H7 (cell line): ENCODE data around the gene DGAT2. TPM values are rescaled to one million over a fixed set of nuclear protein-coding genes. Genes with fewer than 3 reads are reported as not detected.
A peak's percentile ranks its signal among the peaks of the same experiment; 100 is the strongest.

Experiments used
- DNase-seq: peaks from one replicate; pipeline ENCODE4 v3.0.0; 2012
- H3K27me3 ChIP-seq: 2 replicates; pipeline ENCODE4 v1.6.0; 2011; ENCODE audit warnings: mild to moderate bottlenecking, low read length; ENCODE audit not compliant: control insufficient read depth, insufficient read depth
- H3K36me3 ChIP-seq: replicated peaks from 2 replicates; pipeline ENCODE4 v1.5.1; 2011; ENCODE audit warnings: low read length; ENCODE audit not compliant: control insufficient read depth, insufficient read depth
- H3K4me3 ChIP-seq: 2 replicates; pipeline ENCODE4 v1.5.1; 2011; ENCODE audit warnings: low read depth, mild to moderate bottlenecking, control low read depth, low read length, moderate library complexity; ENCODE audit not compliant: insufficient read depth
- total RNA-seq: library from RNA; depleted of rRNA; stranded (reverse); fragments of >200 nt; shearing (Covaris generic); gene quantifications from 2 replicates; pipeline ENCODE4 v1.2.3, GENCODE V29; 2014

Gene DGAT2
- total RNA-seq, 1 experiment from 2014 or later, result 1.1 TPM

DNA sequence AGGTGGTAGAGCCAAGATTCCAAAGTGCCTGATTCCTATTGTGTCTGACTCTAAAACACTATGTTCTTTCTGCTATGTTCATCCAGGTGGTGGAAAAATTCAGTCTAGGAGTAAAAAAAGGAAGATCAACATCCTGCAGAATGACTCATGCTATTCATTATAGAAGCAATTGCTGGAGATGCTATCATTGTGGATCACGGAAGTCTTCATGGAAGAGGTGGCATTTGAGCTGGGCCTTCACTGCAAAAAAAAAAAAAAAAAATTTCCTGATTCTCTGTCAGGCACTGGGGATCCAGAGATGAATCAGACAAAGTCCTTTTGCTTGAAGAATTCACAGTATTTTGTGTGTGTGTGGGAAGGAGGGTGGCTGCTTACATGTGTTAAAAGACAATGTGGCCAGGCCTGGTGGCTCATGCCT is 45.1 kb downstream of the DGAT2 start:
- no peaks in the 10 kb centered on the region for H3K36me3 ChIP-seq
- no peak overlapping the region for H3K4me3 ChIP-seq
- DNase-seq, result no peak
- H3K27me3 ChIP-seq, result peaks cover 6% of the 10 kb centered on the region

DNA sequence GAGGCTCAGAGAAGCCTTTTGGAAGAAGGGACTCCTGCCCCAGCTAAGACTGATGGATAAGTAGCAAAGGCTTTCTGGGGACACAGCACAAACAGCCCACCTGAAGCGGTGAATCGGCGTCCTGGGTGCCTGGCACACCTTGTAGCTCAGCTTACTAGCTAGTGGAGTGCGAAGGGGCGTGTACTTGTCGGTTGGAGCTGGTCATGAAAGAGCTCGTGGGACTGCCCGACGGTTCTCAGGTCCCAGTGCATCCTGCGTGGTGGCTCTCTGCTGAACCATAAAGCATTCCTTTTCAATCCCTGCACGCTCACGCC is 45.7 kb downstream of the DGAT2 start:
- DNase-seq, result no peak
- H3K4me3 ChIP-seq, result peak overlapping the region; percentile 77
- peaks cover 6% of the 10 kb centered on the region for H3K27me3 ChIP-seq
- H3K36me3 ChIP-seq, result no peaks in the 10 kb centered on the region

DNA sequence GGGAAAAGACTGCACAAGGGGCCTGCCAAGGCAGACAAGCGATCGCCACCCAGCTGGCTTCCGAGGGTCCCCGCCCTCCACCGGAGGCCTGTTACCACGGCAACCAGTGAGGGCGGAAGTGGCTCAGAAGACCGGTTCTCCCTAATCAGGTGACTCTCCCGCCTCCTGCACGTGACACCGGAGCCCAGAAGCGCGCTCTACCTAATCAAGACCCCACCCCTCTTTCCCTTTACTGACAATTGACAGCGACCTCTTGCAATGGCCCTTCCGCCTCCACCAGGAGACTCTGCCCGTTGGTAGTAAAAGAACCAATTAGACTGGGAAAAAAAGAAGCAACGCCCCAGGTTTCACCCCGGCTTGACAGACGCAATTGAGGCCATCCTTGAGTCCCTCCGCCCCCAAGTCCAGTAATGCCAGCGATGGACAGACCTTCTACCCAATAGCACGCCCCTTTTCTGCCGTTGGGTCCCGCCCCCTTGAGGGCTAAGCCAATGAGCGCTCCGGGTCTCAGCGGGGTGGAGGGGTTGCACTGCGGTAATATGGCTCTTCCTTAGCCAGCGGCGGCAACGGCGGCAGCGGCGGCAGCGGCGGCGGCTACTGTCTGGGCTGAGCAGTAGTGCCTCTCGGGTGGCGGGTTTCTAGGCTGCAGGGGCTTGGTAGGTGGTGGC is 46.2 kb downstream of the DGAT2 start, which contains the start of gene UVRAG:
Gene UVRAG (plus strand): TSS at position 534 of the 668 bp plus-strand sequence. CDS start 198 bp downstream, outside the sequence.
- peaks cover 6% of the 10 kb centered on the region; the same call in 1 of the 2 replicates for H3K27me3 ChIP-seq
- H3K4me3 ChIP-seq, result peak within 1 kb of the TSS; percentile 77
- no peaks in the 10 kb centered on the region for H3K36me3 ChIP-seq
- DNase-seq, result peak; percentile 97

DNA sequence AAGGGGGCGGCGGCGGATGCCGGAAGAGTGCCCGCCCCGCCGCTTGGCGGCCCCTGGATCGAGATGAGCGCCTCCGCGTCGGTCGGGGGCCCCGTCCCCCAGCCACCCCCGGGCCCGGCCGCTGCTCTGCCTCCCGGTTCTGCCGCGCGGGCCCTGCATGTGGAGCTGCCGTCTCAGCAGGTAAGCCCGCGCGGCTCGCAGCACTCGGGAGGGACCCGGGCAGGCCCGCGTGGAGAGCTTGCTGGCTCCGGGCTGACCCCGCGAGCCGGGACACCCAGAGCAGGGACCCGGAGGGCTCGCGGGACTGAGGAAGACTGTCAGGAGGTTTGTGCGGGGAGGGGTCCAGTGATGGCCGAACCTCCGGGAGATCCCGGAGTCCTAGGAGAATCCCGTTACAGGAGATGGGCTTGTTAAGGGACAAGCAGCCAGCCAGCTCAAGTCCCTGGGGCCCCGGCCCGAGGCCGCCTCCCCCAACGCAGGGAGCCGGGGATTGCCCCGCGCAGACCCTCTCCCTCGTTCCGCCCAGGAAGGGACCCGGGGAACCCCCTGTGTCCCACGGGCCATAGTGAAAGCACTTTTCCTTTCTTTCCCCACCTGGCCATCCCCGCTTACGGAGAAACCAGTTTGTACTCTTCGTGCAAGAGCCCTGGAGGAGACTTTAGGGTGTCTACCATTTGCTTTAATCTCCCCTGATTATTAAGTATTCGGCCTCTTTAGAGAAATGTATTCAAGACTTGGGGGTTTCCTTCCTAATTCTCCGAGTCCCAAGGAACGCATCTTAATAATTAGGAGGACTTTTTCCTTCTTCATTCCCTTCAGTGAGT is 47.0 kb downstream of the DGAT2 start:
- peak; percentile 79 for DNase-seq
- H3K4me3 ChIP-seq, result peak overlapping the region; percentile 77
- H3K36me3 ChIP-seq, result no peaks in the 10 kb centered on the region
- peaks cover 6% of the 10 kb centered on the region; the same call in 1 of the 2 replicates for H3K27me3 ChIP-seq

DNA sequence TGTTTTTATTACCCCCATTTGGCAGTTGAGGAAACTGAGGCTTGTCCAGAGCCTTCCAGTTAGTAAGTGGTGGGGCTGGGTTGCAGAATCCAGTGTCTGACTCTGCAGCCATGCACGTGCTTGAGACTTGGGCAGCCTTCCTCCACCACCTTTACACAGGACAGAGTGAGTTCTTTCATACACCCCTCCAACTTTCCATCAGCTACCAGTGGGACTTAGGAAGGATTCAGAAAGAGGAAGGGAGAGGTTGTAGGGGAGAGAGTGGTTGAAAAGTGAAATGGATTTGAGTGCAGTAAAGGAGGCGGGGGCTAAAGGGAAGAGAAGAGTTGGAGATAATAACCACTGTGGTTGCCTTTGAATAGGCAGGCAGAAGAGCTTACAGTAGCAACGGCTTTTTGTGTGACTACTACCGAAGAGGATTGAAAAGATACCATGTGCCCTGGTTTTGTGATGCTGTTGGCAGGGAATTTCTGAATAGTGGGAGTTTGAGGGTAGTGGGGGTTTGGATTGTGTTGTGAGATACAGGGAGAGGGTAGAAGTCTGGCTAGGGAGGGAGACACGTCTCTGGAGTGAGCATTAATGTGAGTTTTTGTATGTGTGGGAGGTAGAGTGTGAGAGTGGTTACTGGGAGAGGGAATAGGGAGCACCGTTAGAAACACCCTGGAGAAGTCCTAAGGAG is 48.1 kb downstream of the DGAT2 start:
- Histone ChIP-seq H3K27me3 (peaks cover 6% of the 10 kb centered on the region; the same call in 1 of the 2 replicates), H3K4me3 (no peak overlapping the region), H3K36me3 (no peaks in the 10 kb centered on the region)
- no peak for DNase-seq

DNA sequence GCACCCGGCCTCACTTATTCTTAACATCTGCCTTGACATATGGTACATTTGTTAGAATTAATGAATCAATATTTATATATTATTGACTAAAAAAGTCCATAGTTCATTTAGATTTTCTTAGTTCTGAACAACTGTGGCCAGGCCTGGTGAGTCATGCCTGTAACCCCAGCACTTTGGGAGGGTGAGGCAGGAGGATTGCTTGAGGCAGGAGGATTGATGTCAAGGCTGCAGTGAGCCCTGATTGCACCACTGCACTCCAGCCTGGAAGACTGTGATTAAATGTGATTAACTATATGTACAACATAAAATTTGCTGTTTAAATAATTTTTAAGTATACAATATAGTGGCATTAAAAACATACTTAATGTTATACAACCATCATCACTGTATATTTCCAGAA is 52.1 kb downstream of the DGAT2 start:
- H3K4me3 ChIP-seq, result no peak overlapping the region
- no peaks in the 10 kb centered on the region for H3K36me3 ChIP-seq
- peaks cover 6% of the 10 kb centered on the region; the same call in 1 of the 2 replicates for H3K27me3 ChIP-seq
- no peak for DNase-seq

DNA sequence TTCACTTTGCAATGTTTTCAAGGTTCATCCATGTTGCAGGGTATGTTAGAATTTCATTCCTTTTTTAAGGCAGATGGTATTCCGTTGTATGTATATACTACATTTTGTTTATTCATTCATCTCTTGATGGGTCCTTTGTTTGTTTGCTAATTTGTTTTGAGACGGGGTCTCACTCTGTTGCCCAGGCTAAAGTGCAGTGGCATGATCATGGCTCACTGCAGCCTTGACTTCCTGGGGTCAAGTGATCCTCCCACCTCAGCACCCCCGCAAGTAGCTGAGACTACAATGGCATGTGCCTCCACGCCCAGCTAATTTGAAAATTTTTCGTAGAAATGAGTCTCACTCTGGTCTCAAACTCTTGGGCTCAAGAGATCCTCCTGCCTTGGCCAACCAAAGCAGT is 52.6 kb downstream of the DGAT2 start:
- H3K36me3 ChIP-seq, result no peaks in the 10 kb centered on the region
- no peak for DNase-seq
- peaks cover 4% of the 10 kb centered on the region; the same call in 1 of the 2 replicates for H3K27me3 ChIP-seq
- no peak overlapping the region for H3K4me3 ChIP-seq

DNA sequence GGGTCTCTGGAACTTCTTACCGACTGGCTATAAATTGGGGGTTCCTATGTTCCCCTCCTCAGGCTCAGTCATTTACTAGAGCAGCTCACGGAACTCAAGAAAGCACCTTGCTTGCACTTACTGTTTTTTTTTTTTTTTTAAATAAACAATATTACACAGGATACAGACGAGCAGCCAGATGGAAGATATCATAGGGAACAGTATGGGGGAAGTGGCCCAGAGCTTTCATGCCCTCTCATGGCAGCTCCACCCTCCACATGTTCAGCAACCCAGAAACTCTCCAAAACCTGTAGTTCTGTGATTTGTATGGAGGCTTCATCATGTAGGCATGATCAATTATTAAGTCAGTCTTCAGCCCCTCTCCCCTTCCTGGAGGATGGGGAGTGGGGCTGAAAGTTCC is 54.0 kb downstream of the DGAT2 start:
- H3K27me3 ChIP-seq, result no peaks in the 10 kb centered on the region
- no peaks in the 10 kb centered on the region for H3K36me3 ChIP-seq
- no peak for DNase-seq
- H3K4me3 ChIP-seq, result no peak overlapping the region

DNA sequence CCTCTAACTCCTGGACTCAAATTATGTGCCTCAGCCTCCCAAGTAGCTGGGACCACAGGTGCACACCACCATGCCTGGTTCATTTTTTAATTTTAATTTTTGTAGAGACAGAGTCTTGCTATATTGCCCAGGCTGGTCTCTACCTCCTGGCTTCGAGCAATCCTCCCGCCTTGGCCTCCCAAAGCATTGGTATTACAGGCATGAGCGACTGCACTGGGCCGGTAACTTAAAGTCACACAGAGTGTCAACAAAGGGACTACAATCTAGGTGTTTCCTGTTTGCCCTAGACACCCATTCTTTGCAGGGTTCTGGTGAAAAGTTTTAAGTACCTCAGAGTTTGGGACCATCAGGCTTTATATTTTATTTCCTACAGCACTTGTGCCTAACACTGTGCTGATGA is 54.8 kb downstream of the DGAT2 start:
- H3K36me3 ChIP-seq, result no peaks in the 10 kb centered on the region
- H3K4me3 ChIP-seq, result no peak overlapping the region
- no peaks in the 10 kb centered on the region for H3K27me3 ChIP-seq
- no peak for DNase-seq

DNA sequence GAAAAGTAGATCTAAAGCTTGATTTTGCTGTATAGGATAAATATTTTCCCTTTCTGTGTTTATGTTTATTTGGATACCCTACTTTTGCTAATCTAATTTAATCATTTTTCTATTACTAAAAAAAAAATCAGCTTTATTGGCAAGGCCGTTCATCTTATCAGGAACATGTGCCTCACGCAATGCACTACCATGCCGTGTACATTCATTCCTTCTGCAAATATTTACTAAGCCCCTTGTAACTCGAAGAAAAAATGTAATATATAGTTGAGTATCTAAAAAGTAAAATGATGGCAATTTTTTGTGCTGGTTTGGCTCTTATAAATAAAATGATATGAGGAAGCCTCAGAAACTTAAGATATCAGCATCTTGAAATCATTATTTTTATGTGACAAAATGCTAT is 55.4 kb downstream of the DGAT2 start:
- Histone ChIP-seq H3K4me3 (no peak overlapping the region), H3K36me3 (no peaks in the 10 kb centered on the region), H3K27me3 (no peaks in the 10 kb centered on the region)
- DNase-seq, result no peak

DNA sequence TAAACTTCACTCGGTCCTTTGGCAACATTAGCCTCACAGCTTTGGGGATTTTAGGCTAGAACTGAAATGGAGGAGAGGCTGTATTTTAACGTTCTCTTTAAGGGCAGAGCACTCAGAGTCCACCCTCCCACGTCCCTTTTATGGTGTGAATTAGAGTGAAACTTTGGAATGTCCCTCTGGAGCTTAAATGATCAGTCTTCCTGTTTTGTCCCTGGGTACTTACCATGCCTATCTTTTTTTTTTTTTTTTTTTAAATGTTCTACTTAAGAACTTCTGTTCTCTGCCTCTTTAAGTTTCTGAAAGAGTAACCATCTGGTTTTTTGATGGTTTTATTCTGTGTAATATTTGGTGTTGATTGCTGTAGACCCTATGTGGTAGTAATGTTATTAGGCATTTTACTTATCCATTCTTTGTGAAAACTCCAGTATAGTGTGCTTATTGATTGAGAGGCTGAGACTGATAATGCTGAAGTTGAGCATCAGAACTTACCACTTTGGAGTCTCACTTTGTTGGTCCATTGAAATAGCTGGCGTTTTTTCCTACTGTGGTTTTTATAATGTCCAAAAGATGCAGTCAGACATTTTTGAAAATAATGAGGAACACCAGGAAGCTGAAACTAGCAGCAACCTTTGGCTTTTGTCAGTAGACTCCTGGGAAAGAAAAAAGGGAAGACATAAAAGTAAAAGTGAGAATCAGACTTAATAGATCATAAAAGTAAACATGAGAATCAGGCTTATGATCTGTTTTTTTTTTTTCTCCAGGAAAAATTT is 58.1 kb downstream of the DGAT2 start:
- Histone ChIP-seq H3K27me3 (no peaks in the 10 kb centered on the region), H3K4me3 (no peak overlapping the region), H3K36me3 (no peaks in the 10 kb centered on the region)
- DNase-seq, result no peak

DNA sequence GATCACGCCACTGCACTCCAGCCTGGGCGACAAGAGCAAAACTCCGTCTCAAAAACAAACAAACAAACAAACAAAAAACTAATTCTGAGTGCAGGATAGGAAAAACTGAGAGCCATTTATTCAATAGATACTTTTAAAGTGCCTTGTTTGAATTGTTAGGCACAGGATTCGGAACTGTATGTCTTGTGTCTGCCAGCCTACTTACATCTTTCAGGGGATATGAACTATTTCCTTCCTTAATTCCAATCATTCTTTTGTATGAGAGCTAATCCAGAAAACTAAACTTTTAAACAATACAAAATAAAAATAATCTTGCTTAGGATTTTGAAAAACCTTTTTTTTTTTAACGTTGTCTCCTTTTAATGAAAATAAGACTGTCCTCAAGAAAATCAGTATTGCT is 59.0 kb downstream of the DGAT2 start:
- Histone ChIP-seq H3K36me3 (no peaks in the 10 kb centered on the region), H3K4me3 (no peak overlapping the region), H3K27me3 (no peaks in the 10 kb centered on the region)
- DNase-seq, result no peak

DNA sequence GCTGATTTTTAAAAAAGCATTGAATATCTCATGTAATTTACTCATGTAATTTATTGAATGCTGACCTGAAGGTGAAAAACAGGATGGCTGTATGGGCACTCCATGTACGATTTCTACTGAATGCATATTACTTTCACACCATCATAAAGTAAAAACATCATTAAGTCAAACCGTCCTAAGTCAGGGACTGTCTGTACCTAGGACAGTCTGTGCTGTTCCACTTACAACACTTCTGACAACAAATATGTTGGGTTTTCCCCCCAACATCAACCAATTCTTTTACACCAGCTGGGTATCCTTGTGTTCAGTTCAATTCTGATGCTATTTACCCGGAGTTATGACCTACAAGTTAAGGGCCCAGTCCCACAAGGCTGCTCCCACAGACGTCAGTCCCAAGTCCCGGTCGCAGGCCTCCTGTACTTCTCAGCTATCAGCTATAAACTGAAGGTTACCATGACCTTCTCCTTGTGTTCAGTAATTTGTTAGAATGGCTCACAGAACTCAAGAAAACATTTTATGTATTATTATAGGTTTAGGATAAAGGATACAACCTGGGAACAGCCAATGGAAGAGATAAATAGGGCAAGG is 63.4 kb downstream of the DGAT2 start:
- no peak for DNase-seq
- Histone ChIP-seq H3K27me3 (no peaks in the 10 kb centered on the region), H3K36me3 (no peaks in the 10 kb centered on the region), H3K4me3 (no peak overlapping the region)

DNA sequence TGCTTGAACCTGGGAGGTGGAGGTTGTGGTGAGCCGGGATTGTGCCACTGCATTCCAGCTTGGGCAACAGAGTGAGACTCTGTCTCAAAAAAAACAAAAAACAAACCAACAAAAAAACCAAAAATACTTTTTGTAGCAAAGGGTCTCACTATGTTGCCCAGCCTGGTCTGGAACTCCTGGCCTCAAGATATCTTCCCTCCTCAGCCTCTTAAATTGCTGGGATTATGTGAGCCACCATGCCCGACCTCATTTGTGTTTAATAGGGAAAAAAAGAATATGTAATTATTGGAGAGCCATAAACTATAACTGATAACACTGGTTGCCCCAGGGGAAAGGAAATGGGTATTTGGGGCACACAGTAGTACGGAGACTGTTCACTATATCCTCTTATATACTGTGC is 66.2 kb downstream of the DGAT2 start:
- Histone ChIP-seq H3K4me3 (no peak overlapping the region), H3K36me3 (no peaks in the 10 kb centered on the region), H3K27me3 (no peaks in the 10 kb centered on the region)
- DNase-seq, result no peak
